Retina (tissue), 1 donor: ENCODE results near the gene SPON1.

Experiments
- DNase-seq: peaks from one replicate; pipeline ENCODE4 v3.0.0-alpha.2; 2016

Gene SPON1

DNA sequence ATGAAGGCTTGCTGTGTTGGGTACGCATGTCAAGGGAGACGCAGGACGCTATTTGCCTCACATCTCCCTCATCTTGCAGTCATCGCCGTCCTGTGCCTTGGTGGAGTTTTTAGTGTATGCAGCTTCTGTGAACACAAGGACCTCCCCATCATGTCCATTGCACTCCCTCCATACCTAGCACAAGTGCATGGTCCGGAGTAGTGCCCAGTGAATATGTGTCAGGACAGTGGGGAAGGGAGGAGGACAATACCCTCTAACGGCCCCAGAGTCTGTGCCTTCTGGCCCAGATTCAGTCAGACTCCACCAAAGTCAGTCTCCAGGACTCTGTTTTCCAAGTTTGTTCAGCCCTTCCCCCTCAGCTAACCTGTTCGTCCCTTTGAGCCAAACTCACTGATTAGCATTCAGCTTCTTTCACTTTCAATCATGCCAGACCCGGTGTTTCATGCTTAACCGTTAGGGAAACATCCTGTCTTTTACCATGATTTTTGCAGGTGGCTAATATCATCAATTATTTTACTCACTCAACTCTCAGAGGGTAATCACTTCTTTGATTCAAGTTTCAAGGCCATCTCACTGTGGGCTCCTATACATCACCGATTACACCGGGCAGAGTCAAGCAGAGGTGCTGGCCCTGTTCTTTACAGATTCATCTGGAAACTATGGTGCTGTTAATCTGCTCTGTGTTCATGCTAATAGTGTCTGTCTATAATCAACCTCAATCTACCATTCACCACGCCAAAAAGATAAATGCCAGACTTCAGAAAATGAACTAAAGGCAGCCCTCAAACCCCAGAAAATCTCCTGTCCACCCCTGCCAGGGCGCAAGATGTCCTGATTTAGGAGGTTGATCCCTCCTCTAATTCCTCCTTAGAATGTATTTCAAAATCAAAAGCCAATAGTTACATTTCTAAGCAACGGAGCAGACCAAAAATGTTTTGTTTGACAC is 240.0 kb downstream of the SPON1 start:
- DNase-seq: no peak

DNA sequence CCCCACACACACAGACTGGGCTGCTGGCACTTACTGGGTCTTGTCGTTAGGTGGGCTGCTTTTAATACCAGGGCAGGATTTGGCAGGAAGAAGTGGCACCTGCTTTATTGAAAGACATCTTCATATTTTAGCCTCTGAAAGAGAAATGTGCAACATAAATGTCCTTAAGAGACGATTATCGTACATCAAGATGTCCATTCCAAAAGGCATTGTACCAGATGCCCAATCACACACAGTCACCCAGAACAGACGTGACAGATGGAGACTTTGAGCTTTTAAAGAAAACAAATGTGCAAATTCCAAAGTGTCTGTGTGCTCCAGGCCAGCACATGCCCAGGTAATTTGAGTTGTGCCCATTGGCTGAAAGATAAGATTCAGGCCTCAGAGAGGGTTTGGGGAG is 240.8 kb downstream of the SPON1 start:
- no peak for DNase-seq

DNA sequence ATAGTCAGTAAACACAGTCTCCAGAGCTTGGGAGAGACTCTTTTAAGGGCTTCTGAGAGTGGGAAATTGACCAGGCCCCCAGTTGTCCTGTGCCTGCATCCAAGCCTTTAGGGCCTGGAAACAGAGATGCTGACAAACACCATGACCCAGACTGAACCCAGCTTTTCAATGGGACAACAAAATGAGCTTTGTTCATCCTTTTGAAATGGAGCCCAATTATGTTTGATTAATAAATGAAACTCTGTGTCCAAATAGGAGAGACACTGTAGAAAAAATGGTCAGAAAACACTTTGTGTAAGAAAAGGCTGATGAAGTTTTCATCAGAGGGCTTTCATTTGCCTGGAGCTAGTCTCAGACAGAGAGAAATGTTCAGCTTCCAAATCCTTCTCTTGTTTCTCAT is 250.5 kb downstream of the SPON1 start:
- no peak for DNase-seq

DNA sequence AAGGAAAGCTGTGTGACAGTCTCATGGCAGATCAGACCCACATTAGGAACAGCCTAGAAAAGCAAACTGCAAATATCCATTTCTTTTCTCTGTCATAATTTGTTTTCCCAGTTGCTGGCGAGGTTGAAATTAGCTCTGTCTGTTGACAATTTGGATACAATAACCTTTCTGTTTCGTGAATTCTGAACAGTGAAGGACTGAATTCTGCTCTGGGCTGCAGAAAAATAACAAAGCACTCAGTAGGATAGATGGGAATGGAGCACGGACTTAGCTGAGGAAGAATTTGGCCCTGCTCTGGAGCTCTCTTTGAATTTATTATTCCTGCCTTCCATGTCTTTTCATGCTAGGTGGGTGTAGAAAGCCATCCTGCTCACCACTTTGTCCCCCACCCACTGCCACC is 256.2 kb downstream of the SPON1 start:
- DNase-seq: no peak

DNA sequence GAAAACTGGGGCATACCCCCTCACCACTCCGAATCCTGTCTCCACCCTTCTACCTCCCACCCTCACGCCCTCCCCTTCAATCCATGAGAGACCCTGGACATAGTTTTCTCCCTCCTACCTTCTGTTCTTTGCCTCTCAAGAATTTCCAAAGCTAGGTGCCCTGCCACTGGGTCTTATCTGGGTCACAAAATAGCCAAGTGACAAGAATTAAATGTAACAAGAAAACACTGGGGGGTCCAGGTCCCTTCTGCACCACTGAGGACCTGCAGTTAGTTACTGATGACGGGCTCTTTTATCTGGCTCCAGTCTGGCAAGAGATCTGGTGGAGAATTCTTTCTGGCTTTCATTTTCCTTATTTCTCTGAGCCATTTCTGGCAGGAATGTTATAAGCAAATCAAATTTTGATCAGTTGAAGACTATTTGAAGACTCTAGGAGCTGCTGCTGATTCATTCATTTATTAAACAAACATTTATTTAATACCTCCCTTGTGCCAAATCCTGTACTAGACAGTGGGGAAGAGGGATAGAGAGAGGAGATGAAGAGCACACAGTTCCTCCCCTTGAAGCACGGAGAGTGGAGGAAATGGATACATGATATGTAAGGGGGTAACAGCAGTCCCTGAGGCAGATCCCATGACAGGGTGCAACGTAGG is 261.2 kb downstream of the SPON1 start:
- peak; percentile 82 for DNase-seq

DNA sequence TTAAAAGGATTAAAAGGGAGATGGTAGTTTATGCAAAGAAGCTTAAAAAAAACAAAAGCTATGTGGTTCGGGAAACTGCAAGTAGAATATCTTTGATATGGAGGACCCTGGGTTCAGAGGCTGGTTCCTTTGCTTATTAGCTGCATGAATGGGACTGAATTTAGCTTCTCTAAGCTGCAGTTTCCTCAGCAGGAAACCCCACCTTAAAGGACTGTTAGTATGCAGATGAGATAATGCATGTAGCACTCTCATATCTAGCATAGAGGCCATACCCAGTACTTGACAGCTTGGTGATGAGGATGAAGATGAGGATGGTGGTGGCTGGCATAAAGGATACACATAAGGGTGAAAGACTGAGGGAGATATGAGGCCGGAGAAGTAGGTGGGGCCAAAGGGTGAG is 261.9 kb downstream of the SPON1 start:
- DNase-seq: no peak

DNA sequence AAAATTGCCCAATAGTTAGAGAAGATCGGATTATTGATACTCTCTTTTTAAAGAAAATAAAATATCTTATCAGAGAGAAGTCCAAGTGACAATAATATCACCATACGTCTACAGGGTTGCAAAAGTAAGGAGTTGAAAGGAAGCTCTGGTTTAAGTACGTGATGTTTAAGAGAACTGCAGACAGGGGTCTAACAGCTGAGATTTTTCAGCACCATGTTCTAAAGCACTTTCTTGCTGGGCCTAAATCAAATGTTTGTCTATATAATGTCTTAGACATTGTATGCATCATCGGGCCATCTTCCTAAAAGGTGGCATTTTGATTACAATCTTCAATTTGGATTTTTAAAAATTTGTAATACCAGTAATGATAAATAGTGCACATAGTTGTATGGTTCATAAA is 263.1 kb downstream of the SPON1 start:
- DNase-seq: no peak

DNA sequence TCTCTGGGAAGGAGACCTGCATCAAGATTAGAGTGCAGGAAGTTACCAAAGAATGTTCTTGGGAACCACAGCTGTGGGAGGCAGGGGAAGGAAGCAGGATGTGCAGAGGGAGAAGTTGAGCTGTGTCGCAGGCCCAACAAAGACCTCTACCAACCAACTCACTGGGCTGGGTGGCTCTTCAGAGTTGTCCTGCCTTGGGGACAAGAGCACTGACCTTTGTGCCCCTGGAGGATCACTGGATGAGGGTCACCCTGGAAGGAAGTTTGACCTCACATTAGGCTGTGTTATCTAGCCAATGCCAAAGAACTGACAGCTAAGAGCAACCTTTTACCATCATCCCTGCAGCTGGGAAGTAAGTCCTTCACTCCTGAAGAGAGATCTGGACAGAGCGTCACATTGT is 265.8 kb downstream of the SPON1 start:
- DNase-seq: no peak

DNA sequence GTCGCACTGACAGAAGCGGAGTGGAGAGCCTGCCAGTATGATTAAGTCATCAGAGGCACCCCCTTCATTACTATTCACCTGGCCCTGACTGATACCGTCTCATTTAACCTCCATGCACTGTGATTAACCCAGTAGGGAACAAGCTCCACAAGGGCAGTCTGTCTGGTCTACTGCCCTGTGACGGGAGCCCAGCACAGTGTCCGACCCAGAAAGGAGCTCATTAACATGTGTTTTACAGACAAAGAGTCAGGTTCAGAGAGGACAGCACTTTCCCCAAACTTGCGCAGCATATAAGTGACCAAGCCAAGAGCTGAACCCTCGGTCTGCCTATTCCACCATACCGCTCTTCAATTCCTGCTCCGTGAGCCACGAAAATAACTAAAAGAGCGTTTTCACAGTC is 266.9 kb downstream of the SPON1 start:
- no peak for DNase-seq

DNA sequence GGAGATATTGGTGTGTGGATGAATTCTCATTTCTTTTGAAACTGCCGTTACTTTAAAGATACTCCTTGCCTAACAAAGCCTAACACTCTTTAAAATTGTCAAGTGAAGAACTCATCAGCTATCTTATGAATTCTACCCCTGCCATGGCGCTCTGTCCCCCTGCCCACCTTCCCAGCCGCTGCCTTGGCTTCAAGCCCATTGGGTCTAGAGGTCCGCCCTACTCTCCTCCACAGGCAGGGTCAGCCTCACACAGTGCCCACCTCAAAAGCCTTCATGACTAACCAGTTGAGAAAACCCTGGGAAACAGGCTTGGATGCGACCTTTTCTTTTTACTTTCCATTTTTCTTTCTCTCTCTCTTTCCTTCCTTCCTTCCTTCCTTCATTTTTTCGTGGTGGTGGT is 267.9 kb downstream of the SPON1 start:
- DNase-seq: no peak

DNA sequence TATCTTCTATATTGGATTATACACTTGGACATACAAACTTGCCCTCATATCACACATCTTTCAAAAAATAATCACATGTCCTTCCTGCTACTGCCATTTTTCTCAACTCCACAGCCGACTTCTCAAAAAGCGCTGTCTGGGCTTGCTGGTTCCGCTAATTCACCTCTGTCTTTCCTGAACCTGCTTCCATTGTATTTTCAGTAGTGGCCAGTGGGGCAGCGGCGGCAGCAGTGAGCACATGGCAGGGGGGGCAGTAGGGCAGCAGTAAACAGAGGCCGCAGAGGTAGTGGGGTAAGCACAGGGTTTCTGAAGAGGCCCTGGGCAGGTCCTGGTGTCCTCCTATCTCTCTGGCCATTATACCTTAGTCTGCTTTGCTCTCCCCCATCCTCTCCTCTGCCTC is 270.1 kb downstream of the SPON1 start:
- no peak for DNase-seq

DNA sequence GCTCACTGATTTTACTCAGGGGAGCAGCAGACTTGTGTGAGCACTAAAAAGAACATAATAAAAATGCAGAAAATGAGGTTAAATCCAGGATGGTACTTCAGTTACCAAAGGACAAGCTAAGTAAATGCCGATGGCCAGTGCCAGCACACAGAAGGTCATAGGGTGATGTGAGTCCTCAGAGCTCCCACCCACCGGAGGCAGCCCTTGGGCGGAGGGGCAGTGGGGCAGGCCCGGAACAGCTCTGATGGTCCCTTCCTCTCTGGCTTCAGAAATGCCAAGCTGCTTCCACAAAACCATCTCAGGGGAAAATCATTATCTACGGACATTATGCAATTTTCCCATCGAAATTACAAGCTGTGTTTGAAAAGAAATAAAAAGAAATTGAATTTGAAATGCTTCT is 271.9 kb downstream of the SPON1 start:
- DNase-seq: no peak

DNA sequence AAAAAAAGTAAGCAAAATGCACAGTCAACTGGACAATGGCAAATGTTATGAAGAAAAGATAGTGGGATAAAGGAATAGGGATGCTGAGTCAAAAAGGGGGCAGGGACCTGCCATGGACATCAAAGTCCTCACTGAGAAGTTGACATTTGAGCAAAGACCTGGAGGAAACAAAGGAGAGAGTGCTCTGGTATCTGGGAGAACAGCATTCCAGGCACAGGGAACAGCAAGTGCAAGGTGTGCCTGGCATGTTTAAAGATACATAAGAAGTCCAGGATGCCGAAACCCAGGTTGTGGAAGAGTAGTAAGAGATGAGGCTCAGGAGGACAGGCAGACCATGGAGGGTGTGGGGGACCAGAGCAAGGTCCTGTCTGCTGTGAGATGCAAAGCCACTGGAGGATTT is 273.2 kb downstream of the SPON1 start:
- DNase-seq: no peak

DNA sequence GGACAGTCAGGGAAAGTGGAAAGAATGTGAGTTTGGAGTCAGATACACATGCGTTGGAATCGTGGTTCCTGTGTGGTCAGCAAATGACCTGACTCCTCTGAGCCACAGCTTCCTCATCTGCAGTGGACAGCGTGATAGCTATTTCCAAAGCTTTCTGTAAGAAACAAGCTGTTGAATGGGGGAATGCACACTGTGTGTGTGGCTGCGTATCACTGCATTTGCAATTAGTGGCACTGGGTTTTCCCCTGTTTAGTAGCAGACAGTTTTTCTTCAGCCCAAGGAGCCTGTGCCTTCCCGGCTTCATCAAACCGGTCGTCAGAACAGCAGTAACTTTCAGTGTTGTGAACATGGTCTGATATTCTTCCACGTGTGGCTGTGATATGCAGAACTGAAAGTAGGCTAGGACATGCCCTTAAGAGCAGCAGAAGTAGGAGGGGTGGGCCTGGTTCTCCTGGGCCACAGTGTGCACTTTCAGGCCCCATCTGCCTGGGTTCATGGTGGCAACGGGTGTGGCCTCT is 275.0 kb downstream of the SPON1 start:
- DNase-seq: no peak

DNA sequence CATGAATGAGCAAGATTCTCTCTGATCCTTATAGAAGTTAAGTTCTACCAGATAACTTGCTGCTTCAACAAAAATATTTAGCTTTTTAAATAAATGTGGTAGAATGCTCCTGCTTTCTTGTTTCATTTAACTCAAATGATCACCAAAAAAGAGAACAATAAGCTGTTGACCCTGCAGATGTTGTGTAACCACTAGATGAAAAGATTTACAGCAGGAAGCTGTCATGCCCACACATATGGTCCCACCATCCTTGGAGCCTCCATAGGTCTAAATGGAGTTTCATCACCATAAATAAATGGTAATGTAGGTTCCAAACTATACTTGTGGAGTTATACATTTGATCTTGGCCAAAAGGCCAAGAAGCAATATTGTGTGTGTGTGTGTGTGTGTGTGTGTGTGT is 277.7 kb downstream of the SPON1 start:
- DNase-seq: no peak

DNA sequence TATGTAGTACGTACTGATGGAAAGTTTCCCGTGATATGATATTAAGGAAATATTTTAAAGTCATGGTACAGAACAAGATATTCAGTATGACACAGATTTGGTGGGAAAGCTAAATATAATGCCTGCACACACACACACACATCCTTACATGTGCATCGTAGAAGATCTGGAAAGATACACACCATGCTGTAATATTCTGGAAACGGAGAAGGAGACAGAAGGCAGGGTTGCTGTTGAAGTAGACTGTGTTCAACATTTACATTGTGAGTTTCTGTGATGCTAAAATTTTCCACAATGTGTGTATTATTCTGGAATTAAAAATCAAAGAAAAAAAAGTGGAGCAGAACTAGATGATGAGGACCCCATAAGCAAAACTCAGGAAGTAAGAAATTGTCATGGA is 278.4 kb downstream of the SPON1 start:
- DNase-seq: no peak

DNA sequence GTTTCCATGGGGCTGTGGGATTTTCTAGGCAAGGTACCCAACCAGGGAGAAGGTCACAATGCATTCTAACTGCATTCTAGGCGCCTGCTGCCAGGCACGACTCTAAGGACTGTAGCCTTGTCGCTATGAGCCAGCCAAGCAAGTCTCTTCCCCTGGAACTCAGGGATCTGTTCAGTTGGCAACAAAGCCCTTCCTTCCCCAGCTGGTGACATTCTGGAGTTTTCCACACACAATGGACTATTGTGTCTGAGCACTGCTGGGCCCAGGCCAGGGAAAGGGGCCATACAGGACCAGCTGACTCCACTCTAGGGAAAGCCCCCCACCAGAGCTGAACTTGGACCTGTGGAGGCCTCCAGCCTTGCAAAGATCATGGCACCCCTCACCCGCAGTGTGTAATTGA is 279.7 kb downstream of the SPON1 start:
- DNase-seq: no peak

DNA sequence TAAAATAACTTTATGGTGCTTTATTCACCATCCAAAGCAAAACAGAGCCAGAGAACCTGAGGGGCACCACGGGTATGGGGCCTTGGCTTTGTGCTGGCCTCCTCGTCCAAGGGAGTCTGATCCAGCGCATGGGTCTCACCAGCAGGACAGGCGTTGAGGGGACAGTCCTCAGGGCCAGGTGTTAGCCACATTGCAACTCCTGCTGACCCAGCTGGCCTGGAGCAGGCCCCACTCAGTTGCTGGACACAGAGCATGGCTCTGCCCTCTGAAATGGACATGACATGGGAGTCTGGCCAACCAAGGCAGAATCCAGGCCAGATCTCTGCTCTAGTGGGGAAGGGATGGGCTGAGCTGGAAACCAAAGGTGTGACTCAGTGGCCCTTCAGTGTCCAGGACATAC is 280.2 kb downstream of the SPON1 start:
- DNase-seq: no peak

DNA sequence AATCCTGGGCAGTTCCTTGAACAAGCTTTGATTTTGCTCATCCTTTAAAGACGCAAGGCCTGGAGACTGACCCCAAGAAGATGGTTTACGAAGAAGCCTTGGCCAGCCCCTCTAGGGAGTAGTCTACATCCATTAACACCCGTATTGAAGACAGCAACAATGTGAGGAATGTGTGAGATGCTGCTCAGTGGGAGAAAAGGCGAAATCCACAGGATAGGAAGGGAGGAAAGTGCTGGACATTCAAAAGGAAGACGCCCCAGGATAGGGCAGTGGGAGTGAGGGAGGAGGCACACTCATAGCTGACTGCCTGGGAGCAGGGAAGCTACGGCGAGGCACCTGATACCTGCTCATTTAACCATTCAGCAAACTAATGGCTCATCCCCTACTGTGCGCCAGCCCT is 282.4 kb downstream of the SPON1 start:
- DNase-seq: no peak

DNA sequence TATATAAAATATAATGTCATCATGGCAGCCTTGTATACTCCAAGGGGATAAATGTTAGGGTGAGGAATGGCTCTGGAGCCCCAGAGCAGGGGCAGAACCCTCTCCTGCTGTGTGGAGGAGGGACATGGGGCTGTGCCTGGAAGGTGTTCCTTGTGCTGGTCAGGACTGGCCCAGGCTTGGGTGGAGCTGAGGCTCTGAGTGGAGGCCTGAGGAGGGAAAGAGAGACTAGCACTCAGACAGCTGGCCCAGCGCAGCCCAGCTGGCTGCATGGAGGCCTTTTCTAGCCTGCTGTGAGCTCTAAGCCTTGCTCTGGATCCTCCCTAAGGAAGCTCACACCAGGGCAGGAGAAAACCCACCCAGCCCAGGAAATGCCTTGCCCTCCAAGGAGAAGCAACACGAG is 282.9 kb downstream of the SPON1 start:
- no peak for DNase-seq

DNA sequence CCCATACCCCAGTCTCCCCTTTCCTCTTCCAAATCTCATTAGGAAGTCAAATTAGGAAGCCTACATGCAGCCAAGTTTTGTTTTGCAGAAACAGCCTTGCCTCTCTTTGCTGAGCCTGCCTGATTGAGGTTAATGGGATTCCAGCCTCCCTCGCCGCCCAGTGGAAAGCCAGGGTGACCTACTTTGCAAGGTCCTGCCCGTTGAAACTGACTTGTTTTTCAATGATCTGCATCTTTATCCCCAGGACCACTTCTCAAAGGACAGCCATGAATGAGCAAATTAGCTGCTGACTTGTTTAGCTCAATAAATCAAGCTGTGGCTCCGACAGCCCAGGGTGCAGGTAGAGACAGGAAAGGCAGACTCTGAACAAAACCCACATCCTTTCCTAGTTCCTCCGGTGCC is 286.1 kb downstream of the SPON1 start:
- DNase-seq: peak; percentile 81

DNA sequence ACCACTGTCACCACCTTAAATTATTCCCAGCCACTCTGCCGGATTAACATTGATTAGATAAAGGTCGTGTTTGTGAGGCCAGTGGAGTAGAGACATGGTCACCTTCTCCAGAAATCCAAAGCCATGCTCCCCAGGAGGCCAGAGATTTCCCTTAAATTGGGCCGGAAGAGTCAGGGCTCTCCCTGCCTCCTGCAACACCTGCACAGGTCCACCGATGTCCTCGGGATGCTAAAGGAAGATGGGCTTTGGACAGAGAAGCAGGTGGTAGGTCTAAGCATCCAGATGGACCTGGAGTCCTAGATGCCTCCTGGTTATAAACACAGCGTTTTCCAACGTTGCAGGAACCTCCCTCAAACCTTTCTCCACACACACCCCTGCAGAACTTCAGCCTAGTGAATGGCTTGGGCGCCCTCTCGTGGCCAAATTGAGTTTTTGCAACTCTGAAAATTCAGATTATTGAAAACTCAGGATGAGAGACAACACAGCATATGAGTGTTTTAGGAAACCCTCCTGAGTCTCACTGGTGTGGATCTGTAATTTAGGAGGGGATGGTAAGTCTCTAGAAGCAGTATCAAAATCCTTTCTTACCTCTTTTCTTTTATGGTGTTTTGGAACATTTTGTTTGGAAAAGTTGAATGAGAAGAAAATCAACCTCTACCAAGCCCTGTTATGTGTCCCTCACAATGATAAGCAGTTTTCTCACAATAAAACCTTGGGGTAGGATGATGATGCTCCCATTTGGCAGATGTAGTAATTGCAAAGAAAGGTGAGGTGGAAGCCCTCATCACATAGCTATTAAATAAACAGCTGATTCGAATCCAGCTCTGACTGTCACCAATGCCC is 286.8 kb downstream of the SPON1 start:
- DNase-seq: peak; percentile 85

DNA sequence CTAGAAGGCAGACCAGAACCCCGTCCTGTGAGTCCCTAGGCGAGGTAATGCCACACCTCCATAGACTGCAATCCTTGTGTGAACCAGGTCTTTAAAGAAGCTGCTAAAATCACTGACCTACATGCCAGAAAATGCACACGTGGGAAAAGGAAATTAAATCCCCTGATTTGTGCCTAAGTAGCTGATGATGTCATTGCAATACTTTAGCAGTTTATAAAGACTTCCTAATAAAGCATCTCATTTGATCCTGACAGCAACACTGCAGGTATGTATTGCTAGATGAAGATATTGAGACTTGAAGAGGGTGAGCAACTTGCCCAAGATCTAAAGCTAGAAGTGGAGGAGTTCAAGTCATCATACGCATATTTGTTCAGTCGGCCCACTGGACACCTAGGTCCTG is 289.2 kb downstream of the SPON1 start:
- DNase-seq: no peak
